ENCODE measurements around the gene NMT1. TPM values are rescaled to one million over a fixed set of nuclear protein-coding genes. Genes with fewer than 3 reads are reported as not detected.

The NMT1 gene
- total and polyA plus RNA-seq, 2 of the 13 experiments (the other 11 are each of a cell fraction or from before 2014, with no cell fraction given): 75.7 to 142 TPM

- TF ChIP-seq NKX3-1 (CRISPR knock-in tag; IDR thresholded peaks at IDR 0.05) (peak; percentile 50; the same call in 1 of the 2 replicates), AGO1 (IDR thresholded peaks at IDR 0.05; ENCODE audit: low read depth, low read length, poor library complexity, severe bottlenecking) (no peak), ZNF446 (CRISPR knock-in tag; IDR thresholded peaks at IDR 0.05) (0 out of 2 replicates have a peak, but pooled peaks have one; percentile 21), DMTF1 (CRISPR knock-in tag; IDR thresholded peaks at IDR 0.05) (no peak), ZNF564 (CRISPR knock-in tag; IDR thresholded peaks at IDR 0.05) (peak; percentile 47; the same call in 1 of the 2 replicates), CEBPZ (IDR thresholded peaks at IDR 0.05; ENCODE audit: low read length) (no peak), KLF12 (CRISPR knock-in tag; IDR thresholded peaks at IDR 0.05; ENCODE audit: borderline replicate concordance) (0 out of 2 replicates have a peak, but pooled peaks have one; percentile 43), YEATS4 (CRISPR knock-in tag; IDR thresholded peaks at IDR 0.05; ENCODE audit: borderline replicate concordance) (no peak), BRD4 (CRISPR knock-in tag; IDR thresholded peaks at IDR 0.05) (peak; percentile 78; the same call in 1 of the 2 replicates), ZNF572 (CRISPR knock-in tag; IDR thresholded peaks at IDR 0.05) (no peak), MXD3 (CRISPR knock-in tag; IDR thresholded peaks at IDR 0.05) (no peak; the same call in 1 of the 2 replicates), SRSF1 (optimal IDR thresholded peaks at IDR 0.05; ENCODE audit: low read depth, low read length) (peak; percentile 43), TEAD2 (CRISPR knock-in tag; IDR thresholded peaks at IDR 0.05) (no peak), ZNF589 (CRISPR knock-in tag; conservative IDR thresholded peaks at IDR 0.05) (no peak), ISL2 (CRISPR knock-in tag; IDR thresholded peaks at IDR 0.05) (no peak), ZZZ3 (CRISPR knock-in tag; IDR thresholded peaks at IDR 0.05; ENCODE audit: borderline replicate concordance) (no peak), ZNF878 (CRISPR knock-in tag; IDR thresholded peaks at IDR 0.05) (no peak), ZNF235 (CRISPR knock-in tag; IDR thresholded peaks at IDR 0.05; ENCODE audit: borderline replicate concordance) (no peak), MXD1 (CRISPR knock-in tag; IDR thresholded peaks at IDR 0.05) (no peak), ZNF597 (CRISPR knock-in tag; IDR thresholded peaks at IDR 0.05) (no peak), NFYC (CRISPR knock-in tag; IDR thresholded peaks at IDR 0.05) (0 out of 2 replicates have a peak, but pooled peaks have one; percentile 5)
Observed at GRCh38 chr17:45149669-45150664, 88.8 kb downstream of the NMT1 start (continued).

Data from HepG2 (cell line).